HG03097 (cell line): ENCODE results near the gene AKR1B15.
"Not testable (repeated sequence)": the region's sequence is repeated elsewhere in the genome, so short reads cannot be mapped to it uniquely, and the experiment has no call there.

Experiments
- ATAC-seq: cut with Tn5 transposase; IDR thresholded peaks from one replicate; pipeline ENCODE4 v1.9.1; 2021; ENCODE audit not compliant: unreplicated experiment, low FRiP score

AKR1B15 gene

GRCh38 chr7:134548877-134549276, at the start of gene AKR1B15:
Gene AKR1B15, plus strand, starts transcription at chr7:134549110. Its CDS starts 15,510 bp downstream, at chr7:134564620.
- peak; percentile 83 for ATAC-seq

- no peak for ATAC-seq
Observed at GRCh38 chr7:134500406-134500805, 48.5 kb upstream of the AKR1B15 start.

DNA sequence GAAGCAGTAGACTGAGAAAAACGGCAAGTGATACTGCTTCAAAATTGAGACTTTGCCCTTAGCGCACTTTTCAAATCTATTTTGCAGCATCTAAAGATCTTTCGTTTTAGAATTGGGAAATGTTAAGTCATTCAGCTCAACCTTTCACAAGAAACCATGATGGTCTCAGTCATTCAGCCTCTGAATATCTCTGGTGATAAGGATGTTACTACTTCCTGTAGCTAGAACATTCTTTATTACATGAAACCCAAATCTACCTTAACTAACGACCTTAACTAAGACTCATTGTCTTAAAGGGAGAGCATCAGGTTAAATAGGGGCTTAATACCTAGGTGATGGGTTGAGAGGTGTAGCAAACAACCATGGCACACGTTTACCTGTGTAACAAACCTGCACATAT, 47.9 kb upstream of the AKR1B15 start:
- no peak for ATAC-seq

DNA sequence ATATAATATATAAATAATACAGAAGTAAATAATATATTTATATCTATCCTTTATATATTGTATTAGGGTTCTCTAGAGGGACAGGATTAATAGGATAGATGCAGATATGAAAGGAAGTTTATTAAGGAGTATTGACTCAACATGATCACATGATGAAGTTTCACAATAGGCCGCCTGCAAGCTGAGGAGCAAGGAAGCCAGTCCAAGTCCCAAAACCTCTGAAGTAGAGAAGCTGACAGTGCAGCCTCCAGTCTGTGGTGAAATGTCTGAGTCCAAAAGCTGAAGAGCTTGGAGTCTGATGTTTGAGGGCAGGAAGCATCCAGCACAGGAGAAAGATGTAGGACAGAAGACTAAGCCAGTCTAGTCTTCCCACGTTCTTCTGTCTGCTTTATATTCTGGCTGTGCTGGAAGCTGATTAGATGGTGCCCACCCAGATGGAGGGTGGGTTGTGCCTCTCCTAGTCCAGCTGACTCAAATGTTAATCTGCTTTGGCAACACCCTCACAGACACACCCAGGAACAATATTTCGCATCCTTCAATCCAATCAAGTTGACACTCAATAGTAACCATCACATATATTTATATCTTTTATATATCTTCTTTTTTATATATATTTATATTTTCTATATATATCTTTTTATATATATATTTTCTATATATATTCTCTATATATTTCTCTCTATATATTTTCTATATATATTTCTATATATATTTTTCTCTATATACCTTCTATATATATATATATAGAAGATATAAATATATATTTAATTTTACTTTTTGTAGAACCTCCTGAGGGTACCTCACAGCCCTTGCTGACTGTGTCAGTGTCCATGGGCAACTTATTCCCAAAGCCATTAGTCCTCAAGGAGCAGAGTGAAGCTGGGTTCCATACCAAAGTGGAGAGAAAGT, 46.2 kb upstream of the AKR1B15 start:
- no peak for ATAC-seq

GRCh38 chr7:134504660-134505164, 44.2 kb upstream of the AKR1B15 start:
- ATAC-seq, result no peak

DNA sequence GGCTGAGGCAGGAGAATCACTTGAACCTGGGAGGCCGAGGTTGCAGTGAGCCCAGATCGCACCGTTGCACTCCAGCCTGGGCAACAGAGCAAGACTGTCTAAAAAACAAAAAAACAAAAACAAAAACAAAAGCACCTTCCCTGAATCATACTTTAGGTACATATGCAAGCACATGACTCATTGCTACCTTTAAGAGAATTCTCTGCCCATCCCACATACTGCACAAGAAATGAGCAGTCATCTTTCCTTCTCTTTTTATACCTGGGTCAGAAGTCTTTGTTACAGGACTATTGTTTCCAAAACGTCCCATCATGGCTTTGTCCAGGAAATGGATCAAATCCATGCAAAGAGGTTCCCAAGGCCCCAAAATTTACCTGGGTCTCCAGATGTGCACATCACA, 43.1 kb upstream of the AKR1B15 start:
- ATAC-seq, result no peak

DNA sequence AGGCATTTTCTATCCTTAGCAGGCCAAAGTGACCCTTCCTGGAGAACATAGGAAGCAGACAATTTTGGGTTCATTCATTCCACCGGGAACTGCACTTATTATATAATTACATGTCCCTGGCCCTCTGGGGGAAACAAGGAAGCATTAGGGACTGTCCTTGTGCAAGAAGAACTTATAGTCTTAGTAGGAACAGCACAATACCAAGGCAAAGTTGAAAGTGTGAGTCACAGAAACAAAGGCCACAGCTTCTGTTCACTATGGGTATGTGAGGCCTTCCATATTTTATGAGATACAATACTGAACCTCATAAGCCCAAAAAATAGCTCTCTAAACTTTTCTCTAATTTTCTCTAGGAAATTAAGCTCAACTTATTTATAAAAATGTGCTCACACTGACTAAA, 39.9 kb upstream of the AKR1B15 start:
- no peak for ATAC-seq

- no peak for ATAC-seq
Observed at GRCh38 chr7:134510646-134511045, 38.3 kb upstream of the AKR1B15 start.

DNA sequence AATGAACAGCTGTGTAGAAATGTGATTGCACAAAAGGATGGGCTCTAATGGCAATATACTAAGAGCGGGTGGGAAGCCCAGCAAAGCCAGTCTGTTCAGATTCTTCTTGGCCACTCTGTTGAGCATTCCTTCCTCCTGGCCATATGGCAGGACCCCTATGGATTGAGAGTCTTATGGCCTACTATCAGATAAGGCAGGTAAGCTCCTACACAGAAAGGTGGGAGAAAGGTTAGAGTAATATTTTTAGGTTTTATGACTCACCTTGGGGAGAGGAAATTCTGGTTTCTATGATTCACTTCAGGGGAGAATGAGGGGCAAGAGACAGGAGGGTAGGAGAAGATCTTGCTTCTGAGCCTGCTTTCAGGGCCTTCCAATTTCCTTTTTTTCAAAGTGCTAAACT, 36.6 kb upstream of the AKR1B15 start:
- no peak for ATAC-seq

- no peak for ATAC-seq
Observed at GRCh38 chr7:134513169-134513752, 35.6 kb upstream of the AKR1B15 start.

GRCh38 chr7:134514106-134514505, 34.8 kb upstream of the AKR1B15 start:
- no peak for ATAC-seq

DNA sequence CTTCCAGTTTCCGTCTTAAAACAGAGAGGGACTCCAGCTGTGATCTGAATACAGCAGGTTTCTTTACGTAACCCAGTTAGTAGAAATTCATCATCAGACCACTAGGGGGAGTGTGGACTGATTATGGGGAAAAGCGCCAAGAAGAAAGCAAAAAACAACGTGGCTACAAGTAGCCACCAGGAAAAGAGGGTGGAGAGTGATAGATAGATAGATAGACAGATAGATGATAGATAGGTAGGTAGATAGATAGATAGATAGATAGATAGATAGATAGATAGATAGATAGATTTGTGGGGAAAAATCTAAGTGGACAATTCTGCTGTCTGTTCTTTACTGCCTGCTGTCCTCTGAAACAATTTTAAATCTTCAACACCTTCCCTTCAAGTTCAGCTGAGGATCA, 34.2 kb upstream of the AKR1B15 start:
- ATAC-seq, result peak; percentile 68

GRCh38 chr7:134515569-134516468, 33.1 kb upstream of the AKR1B15 start:
- no peak for ATAC-seq

- no peak for ATAC-seq
Observed at GRCh38 chr7:134520130-134520529, 28.8 kb upstream of the AKR1B15 start.

- ATAC-seq, result no peak
Observed at GRCh38 chr7:134522601-134523000, 26.3 kb upstream of the AKR1B15 start.

- not testable (repeated sequence) for ATAC-seq
Observed at GRCh38 chr7:134525449-134525848, 23.5 kb upstream of the AKR1B15 start.

DNA sequence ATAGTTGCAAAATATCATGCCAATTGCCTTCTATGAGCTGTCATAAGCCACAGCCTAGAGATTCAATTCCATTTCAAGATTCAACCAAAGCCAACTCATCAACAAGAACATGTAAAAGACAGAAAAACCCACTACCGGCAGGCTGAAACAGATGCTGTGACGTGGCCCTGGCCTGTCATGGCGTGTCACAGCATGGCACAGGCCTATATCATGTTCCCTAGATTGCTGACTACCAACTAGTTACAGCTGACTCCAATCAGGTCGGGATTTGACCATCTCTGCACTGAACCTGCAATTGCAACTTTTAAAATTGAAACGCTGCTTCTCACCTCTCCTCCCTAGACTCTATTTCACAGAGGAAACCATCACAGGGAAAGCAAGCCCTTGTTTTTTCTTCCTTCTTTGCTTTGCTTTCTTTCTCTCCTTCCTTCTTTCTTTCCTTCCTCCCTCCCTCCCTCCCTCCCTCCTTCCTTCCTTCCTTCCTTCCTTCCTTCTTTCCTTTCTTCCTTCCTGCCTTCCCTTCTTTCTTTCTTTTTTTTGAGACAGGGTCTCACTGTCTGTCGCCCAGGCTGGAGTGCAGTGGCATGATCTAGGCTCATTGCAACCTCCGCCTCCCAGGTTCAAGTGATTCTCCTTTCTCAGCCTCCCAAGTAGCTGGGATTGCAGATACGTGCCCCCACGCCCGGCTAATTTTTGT, 22.2 kb upstream of the AKR1B15 start:
- not testable (repeated sequence) for ATAC-seq

GRCh38 chr7:134527979-134528371, 20.9 kb upstream of the AKR1B15 start:
- ATAC-seq, result no peak

DNA sequence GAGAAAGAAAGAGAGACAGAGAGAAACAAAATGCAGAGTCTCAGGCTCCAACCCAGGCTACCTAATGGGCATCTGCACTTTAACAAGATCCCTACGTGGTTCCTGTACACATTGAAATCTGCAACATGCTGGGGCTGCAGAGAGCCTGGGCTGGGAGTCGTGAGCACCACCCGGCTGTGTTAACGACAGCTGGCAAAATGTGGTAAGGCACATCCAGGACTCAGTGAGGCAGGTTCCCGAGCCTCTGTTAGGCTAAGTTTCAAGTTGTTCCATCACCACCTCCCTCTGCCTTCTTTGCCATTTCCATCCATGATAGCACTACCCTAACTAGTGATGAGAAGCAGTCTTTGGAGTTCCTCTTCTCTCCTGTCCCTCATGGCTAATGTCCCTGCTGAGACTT, 20.2 kb upstream of the AKR1B15 start:
- ATAC-seq, result no peak

DNA sequence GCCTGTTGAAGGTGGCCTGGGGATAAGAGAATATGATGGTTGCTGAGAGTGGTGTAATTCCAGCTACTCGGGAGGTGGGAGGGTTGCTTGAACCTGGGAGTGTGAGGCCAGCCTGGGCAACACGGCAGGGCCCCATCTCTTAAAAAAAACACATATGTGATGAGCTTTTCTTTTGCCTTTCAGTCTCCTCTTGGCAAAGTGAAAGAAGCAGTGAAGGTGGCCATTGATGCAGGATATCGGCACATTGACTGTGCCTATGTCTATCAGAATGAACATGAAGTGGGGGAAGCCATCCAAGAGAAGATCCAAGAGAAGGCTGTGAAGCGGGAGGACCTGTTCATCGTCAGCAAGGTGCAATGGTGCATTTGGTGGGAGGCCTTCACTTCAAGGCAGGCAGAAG, 18.4 kb upstream of the AKR1B15 start:
- ATAC-seq, result no peak
